ENCODE data around the gene ZRANB1.

Gene ZRANB1

GRCh38 chr10:124923684-124924083 is 18.2 kb upstream of the ZRANB1 start:
- no peak for DNase-seq

GRCh38 chr10:124926548-124926947 is 15.4 kb upstream of the ZRANB1 start:
- DNase-seq = no peak

DNA sequence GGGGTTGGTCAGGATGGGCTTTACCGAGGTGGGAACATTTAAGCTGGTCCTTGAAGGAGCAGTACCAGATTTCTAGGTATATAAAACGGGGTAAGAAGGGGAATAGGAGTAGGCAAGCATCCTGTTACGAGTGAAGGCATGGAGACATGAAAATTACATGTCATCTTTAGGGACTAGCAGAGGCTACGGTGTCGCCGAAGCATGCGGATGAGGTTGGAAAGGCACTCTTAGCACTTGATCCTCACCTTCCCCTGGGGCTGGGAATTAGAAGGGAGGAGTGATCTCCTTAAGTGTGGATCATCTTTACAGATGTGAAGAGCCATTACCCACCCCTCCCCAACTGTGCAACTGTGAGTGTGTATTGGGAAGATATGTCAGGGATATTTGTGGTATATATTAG is 13.8 kb upstream of the ZRANB1 start:
- DNase-seq = no peak

DNA sequence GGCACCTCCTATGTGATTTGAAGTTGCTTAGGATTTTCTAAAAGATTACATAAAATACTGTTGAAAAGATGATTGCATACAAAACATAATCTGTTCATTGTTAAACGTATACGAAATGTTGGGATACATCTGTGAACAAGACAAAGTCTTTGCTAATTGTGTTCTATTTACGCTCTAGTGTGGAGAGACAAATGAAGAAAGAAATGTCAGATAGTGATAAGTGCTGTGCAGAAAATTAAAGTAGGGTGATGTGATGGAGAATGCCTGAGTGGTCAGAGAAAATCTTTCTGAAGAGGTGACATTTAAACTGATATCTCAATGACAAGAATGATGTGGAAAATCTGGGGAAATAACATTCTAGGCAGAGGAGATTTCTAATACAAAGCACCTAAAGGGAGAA is 13.4 kb upstream of the ZRANB1 start:
- DNase-seq = no peak

- no peak for DNase-seq
Observed at GRCh38 chr10:124935946-124936345, 6.0 kb upstream of the ZRANB1 start.

DNA sequence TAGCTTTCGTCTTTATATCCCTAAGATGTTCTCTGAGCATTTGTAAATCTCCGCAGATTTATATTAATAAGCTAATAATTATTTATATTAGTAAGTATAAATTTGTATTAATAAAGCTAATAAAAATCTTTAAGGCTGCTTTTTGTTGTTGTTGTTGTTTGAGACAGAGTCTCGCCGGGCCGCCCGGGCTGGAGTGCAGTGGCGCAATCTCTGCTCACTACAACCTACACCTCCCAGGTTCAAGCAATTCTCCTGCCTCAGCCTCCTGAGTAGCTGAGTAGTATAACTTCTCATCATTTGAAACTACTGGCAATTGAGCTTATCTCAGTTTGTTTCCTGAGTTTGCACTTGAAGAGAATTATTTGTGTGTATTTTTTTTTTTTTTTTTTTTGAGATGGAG is 5.1 kb upstream of the ZRANB1 start:
- no peak for DNase-seq

GRCh38 chr10:124939290-124939689 is 2.6 kb upstream of the ZRANB1 start:
- no peak for DNase-seq

DNA sequence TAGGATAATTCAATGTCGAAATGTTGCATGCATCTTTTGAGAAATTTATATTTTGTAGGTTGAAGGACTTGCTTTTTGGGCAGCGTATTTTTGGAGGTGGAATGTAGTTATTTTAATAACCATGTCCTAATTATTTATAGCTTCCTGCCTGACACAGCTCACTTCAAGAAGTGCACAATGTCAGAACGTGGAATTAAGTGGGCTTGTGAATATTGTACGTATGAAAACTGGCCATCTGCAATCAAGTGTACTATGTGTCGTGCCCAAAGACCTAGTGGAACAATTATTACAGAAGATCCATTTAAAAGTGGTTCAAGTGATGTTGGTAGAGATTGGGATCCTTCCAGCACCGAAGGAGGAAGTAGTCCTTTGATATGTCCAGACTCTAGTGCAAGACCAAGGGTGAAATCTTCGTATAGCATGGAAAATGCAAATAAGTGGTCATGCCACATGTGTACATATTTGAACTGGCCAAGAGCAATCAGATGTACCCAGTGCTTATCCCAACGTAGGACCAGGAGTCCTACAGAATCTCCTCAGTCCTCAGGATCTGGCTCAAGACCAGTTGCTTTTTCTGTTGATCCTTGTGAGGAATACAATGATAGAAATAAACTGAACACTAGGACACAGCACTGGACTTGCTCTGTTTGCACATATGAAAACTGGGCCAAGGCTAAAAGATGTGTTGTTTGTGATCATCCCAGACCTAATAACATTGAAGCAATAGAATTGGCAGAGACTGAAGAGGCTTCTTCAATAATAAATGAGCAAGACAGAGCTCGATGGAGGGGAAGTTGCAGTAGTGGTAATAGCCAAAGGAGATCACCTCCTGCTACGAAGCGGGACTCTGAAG is 620 bp downstream of the ZRANB1 start:
- no peak for DNase-seq

- no peak for DNase-seq
Observed at GRCh38 chr10:124943301-124944092, 1.6 kb downstream of the ZRANB1 start.

DNA sequence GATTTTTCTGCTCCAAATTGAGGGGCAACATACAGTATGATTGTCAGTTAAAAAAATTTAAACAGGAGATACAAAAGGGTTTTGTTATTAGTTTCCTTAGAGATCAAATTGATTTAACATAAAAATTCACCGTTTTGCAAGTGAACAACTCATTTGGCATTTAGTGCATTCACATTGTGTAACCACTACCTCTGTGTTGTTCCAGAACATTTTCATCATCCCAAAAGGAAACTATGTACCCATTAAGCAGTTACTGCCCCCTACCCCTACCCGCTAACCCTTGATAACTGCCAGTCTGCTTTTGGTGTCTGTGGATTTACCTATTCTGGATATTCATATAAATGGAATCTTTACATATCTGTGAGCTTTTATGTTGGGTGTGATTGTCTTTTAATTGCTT is 3.1 kb downstream of the ZRANB1 start:
- DNase-seq = no peak

- DNase-seq = no peak
Observed at GRCh38 chr10:124946945-124947344, 5.0 kb downstream of the ZRANB1 start.

GRCh38 chr10:124949543-124949942 is 7.6 kb downstream of the ZRANB1 start:
- no peak for DNase-seq

- no peak for DNase-seq
Observed at GRCh38 chr10:124952123-124952522, 10.2 kb downstream of the ZRANB1 start.

GRCh38 chr10:124953421-124953820 is 11.5 kb downstream of the ZRANB1 start:
- no peak for DNase-seq

- DNase-seq = no peak
Observed at GRCh38 chr10:124955243-124955642, 13.3 kb downstream of the ZRANB1 start.

DNA sequence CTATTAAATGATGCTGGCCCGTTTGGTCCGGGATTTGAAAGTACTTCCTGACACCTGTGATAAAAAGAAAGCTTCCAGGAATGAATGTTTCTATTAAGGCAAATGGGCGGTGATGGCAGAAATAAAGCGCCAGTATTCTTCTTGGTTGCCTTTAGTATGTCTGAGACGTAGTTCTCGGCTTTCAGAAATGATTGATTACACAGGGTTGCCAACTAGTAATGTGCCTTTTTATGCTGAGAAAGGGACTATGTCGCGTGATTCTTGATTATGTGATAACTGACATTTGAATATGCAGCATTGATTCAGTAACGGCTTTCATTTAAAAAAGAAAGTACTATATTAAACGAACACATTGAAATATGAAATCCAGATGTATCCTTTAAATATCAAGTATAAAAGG is 13.9 kb downstream of the ZRANB1 start:
- no peak for DNase-seq

DNA sequence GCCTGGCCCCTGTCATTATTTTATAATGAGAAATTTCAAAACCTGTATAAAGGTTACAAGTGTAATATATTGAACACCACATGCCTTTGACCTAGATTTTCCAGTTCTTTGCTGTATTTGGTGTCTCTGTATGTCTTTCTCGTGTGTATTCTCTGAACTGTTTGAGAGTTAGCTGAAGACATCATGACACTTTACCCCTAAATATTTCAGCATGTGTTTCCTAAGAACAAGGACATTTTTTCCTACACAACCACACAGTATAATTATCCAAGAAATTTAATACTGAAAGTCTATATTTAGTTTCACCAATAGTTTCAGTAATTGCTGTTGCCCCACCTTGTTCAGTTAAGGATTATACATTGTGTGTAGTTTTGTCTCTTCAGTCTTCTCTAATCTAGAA is 14.8 kb downstream of the ZRANB1 start:
- DNase-seq = no peak

GRCh38 chr10:124957404-124957947 is 15.6 kb downstream of the ZRANB1 start:
- DNase-seq = no peak

GRCh38 chr10:124959564-124959963 is 17.6 kb downstream of the ZRANB1 start:
- DNase-seq = no peak

- no peak for DNase-seq
Observed at GRCh38 chr10:124961248-124961570, 19.3 kb downstream of the ZRANB1 start.

DNA sequence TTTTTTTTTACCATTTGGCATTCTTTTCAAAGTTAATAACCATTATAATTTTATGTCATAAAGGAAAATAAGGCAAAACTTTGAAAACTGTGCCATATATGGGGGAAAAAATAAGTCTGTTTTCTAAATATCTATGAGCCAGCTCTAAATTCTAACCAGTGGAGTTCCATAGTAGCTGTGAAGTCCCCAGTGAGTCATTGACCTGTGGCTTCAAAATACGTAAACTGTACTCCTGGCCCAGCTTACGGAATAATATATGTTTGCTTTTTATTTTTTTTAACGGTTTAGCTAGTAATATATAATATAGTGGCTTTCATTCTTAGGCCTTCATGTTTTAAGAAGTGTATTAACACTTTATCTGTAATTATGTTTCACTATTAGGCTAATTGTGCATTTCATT is 20.5 kb downstream of the ZRANB1 start:
- DNase-seq = no peak

- no peak for DNase-seq
Observed at GRCh38 chr10:124963866-124964720, 22.2 kb downstream of the ZRANB1 start.

- DNase-seq = no peak
Observed at GRCh38 chr10:124966008-124966407, 24.1 kb downstream of the ZRANB1 start.
